ENCODE measurements around the gene ZBTB18. TPM values are rescaled to one million over a fixed set of nuclear protein-coding genes. Genes with fewer than 3 reads are reported as not detected.

Gene ZBTB18
- total RNA-seq, 1 donor, result 12.1 TPM

- TF ChIP-seq, protein P1, sequence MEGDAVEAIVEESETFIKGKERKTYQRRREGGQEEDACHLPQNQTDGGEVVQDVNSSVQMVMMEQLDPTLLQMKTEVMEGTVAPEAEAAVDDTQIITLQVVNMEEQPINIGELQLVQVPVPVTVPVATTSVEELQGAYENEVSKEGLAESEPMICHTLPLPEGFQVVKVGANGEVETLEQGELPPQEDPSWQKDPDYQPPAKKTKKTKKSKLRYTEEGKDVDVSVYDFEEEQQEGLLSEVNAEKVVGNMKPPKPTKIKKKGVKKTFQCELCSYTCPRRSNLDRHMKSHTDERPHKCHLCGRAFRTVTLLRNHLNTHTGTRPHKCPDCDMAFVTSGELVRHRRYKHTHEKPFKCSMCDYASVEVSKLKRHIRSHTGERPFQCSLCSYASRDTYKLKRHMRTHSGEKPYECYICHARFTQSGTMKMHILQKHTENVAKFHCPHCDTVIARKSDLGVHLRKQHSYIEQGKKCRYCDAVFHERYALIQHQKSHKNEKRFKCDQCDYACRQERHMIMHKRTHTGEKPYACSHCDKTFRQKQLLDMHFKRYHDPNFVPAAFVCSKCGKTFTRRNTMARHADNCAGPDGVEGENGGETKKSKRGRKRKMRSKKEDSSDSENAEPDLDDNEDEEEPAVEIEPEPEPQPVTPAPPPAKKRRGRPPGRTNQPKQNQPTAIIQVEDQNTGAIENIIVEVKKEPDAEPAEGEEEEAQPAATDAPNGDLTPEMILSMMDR (IDR thresholded peaks at IDR 0.05; ENCODE audit: insufficient read depth, low read depth, low read length), result no peak
- DNase-seq (ENCODE audit: low read depth), result no peak
- no peak overlapping the region for H3K4me3 ChIP-seq (ENCODE audit: low read depth, low read length)
Observed at GRCh38 chr1:244083383-244083943, 32.4 kb downstream of the ZBTB18 start.

GRCh38 chr1:244084763-244085162 lies 33.7 kb downstream of the ZBTB18 start:
- no peak overlapping the region for H3K4me3 ChIP-seq (ENCODE audit: low read depth, low read length)
- TF ChIP-seq, protein P1 (IDR thresholded peaks at IDR 0.05; ENCODE audit: insufficient read depth, low read depth, low read length), result no peak
- no peak for DNase-seq (ENCODE audit: low read depth)

DNA sequence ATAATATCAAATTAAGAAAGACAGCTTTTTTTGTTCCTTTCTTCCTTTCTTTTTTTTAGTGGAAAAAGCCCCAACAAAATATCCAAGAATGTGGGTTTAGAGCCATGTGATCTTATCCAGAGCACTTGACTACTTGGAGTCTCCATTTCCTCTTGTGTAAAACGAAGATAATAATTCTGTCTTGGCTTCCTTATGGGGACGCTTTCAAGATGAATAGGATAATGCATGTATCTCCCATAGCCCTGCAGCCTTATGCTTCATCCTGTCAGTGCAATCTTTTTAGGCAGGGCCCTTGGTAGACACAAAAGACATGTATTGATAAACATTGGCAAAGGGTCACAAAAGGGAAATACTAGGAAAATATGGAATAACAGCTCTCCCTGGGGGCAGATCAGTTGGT lies 34.8 kb downstream of the ZBTB18 start:
- DNase-seq (ENCODE audit: low read depth), result no peak
- TF ChIP-seq, protein P1 (IDR thresholded peaks at IDR 0.05; ENCODE audit: insufficient read depth, low read depth, low read length), result no peak

DNA sequence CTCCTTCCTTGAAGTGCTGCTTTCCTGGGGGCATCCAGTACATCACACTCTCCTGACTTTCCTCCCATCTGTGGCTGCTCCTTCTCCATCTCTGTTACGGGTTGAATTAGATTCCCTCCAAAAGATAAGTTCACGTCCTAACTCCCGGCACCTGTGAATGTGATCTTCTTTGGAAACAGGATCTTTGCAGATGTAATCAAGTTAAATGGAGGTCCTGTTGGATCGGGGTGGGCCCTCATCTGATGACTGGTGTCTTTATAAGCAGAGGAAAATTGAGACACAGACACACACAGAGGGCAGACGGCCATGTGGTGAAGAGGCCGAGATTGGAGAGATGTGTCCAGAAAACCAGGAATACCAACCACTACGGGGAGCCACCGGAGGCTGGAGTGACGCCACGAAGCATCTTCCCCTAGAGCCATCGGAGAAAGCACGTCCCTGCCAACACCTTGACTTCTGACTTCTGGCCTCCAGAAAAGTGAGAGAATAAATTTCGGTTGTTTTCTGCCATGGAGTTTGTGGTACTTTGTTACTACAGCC lies 36.0 kb downstream of the ZBTB18 start:
- H3K4me3 ChIP-seq (ENCODE audit: low read depth, low read length), result no peak overlapping the region
- TF ChIP-seq, protein P1 (IDR thresholded peaks at IDR 0.05; ENCODE audit: insufficient read depth, low read depth, low read length), result no peak
- no peak for DNase-seq (ENCODE audit: low read depth)

More for the DNA sequence above, 34.8 kb downstream of the ZBTB18 start:
- no peak overlapping the region for H3K4me3 ChIP-seq (ENCODE audit: low read depth, low read length)

DNA sequence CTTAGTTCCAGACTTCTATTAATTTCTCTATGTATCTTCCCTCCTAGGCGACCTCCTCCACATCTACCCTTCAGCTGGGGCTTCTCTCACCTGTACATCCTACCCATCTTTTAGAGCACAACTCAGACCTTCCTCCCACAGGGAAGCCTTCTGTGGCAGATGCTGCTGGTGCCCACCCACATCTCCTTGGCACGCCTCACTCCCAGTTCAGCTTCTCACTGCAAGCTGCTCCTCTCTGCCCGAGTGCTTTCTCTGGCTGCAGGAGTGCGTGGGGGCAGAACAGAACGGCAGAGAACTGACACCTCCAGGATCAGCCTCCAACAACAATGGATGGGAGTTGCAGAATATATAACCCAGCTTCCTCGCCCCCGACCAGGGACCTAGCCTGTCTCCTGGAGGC lies 36.5 kb downstream of the ZBTB18 start:
- H3K4me3 ChIP-seq (ENCODE audit: low read depth, low read length), result no peak overlapping the region
- DNase-seq (ENCODE audit: low read depth), result no peak
- TF ChIP-seq, protein P1 (IDR thresholded peaks at IDR 0.05; ENCODE audit: insufficient read depth, low read depth, low read length), result no peak

DNA sequence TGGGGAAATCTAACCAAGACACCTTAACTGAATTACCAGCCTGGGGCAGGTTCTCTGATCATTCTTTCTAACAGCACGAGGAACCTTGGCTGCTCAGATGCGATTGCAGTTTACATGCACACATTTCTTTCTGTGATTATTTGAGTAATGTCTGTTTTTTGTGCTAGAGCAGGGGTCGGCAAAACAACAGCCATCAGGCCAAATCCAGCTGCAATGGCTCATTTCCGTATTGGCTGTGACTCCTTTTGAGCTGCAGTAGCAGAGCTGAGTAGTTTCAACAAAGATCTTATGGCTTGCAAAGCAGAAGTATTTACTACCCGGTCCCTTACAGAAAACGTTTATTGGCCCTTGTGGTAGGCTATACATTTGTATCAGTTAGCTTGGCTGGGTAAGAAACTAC lies 37.1 kb downstream of the ZBTB18 start:
- TF ChIP-seq, protein P1 (IDR thresholded peaks at IDR 0.05; ENCODE audit: insufficient read depth, low read depth, low read length), result no peak
- no peak overlapping the region for H3K4me3 ChIP-seq (ENCODE audit: low read depth, low read length)
- no peak for DNase-seq (ENCODE audit: low read depth)

GRCh38 chr1:244089561-244089960 lies 38.5 kb downstream of the ZBTB18 start:
- TF ChIP-seq, protein P1 (IDR thresholded peaks at IDR 0.05; ENCODE audit: insufficient read depth, low read depth, low read length), result no peak
- no peak overlapping the region for H3K4me3 ChIP-seq (ENCODE audit: low read depth, low read length)
- DNase-seq (ENCODE audit: low read depth), result no peak

Data from fibroblast of villous mesenchyme (primary cell).